K562 (cell line): ENCODE results near the gene SLC1A5. TPM values are rescaled to one million over a fixed set of nuclear protein-coding genes. Genes with fewer than 3 reads are reported as not detected.

Experiments
- ATAC-seq: fragments of 200-7000 bp; cut with Tn5 transposase; 3 replicates; pipeline ENCODE4 v1.9.1; 2020; ENCODE audit warnings: moderate library complexity
- BruUV-seq: library from RNA; stranded (reverse); fragments of 400-500 nt; replicated peaks from 2 replicates; lab custom pipeline; 2021; lab: Mats Ljungman, UMichigan
- CTCF ChIA-PET: fragments of 300-600 bp; formaldehyde crosslinking; extraction: SDS; loops from one replicate; lab custom pipeline; 2021; ENCODE audit warnings: low intra/inter-chr PET ratio; lab: Yijun Ruan, JAX
- POLR2A ChIA-PET: fragments of 300-600, 350-650 bp; sonication (Branson Sonifier 250); formaldehyde crosslinking; extraction: SDS; loops from one replicate; lab custom pipeline; 2021; ENCODE audit warnings: antibody characterized with exemption, inconsistent platforms; lab: Yijun Ruan, JAX
- DNase-seq, 4 experiments: peaks; one replicate each; pipeline versions ENCODE4 v3.0.0 to v3.0.0-alpha.2; 2011 to 2018; ENCODE audit warnings: low spot score in 3 of 4, mixed read lengths in 3 of 4; ENCODE audit errors: extremely low read depth in 1 of 4
- FAIRE-seq: peaks from 2 replicates; lab custom pipeline; 2011; peaks lifted over from hg19 to GRCh38; lab: Jason Lieb, UNC
- H2AFZ ChIP-seq: 2 replicates; pipeline ENCODE4 v1.6.0; 2011; ENCODE audit warnings: low read depth, low read length, control low read depth, inconsistent platforms
- H3K27ac ChIP-seq: fragments of 200-600 bp; 3 replicates; pipeline ENCODE4 v1.8.0; 2011; ENCODE audit warnings: low read depth, mild to moderate bottlenecking, control low read depth, inconsistent platforms, low read length, moderate library complexity, mixed read lengths; ENCODE audit errors: extremely low read depth
- H3K27me3 ChIP-seq, 2 experiments: fragments of 300-600 bp in 1 of 2; 2 replicates in 1 of 2; 3 replicates in 1 of 2; pipeline versions ENCODE4 v1.6.0 to v1.8.0; 2011; ENCODE audit warnings: inconsistent platforms in 2 of 2, low read length in 2 of 2, mild to moderate bottlenecking in 1 of 2, mixed read lengths in 1 of 2, moderate library complexity in 1 of 2; ENCODE audit not compliant: control insufficient read depth in 2 of 2, insufficient read depth in 2 of 2
- H3K36me3 ChIP-seq: fragments of 300-600 bp; 3 replicates; pipeline ENCODE4 v1.8.0; 2011; ENCODE audit warnings: mild to moderate bottlenecking, low read length, inconsistent platforms; ENCODE audit not compliant: control insufficient read depth, insufficient read depth
- H3K4me1 ChIP-seq, 2 experiments: fragments of 200-600 bp in 1 of 2; replicated peaks in 1 of 2; 2 replicates in 1 of 2; 3 replicates in 1 of 2; pipeline versions ENCODE4 v1.5.1 to v1.8.0; 2011; ENCODE audit warnings: inconsistent platforms in 2 of 2, low read length in 2 of 2, mild to moderate bottlenecking in 1 of 2, mixed read lengths in 1 of 2, moderate library complexity in 1 of 2; ENCODE audit not compliant: control insufficient read depth in 2 of 2, insufficient read depth in 2 of 2
- H3K4me2 ChIP-seq: 2 replicates; pipeline ENCODE4 v1.6.1; 2011; ENCODE audit warnings: low read length, control low read depth, inconsistent platforms, mixed read lengths; ENCODE audit not compliant: insufficient read depth
- H3K4me3 ChIP-seq: fragments of 200-600 bp; sonication (generic), shearing (Covaris generic); 2 replicates; pipeline ENCODE4 v1.5.1; 2016; ENCODE audit warnings: control low read depth, inconsistent platforms
- H3K79me2 ChIP-seq: fragments of 200-600 bp; 3 replicates; pipeline ENCODE4 v1.8.0; 2011; ENCODE audit warnings: low read length, inconsistent platforms; ENCODE audit not compliant: control insufficient read depth, insufficient read depth
- H3K9ac ChIP-seq, 2 experiments: 2 replicates each; pipeline versions ENCODE4 v1.6.0 to v1.6.1; 2011; ENCODE audit warnings: low read depth in 2 of 2, low read length in 2 of 2, control low read depth in 1 of 2, inconsistent platforms in 1 of 2, mild to moderate bottlenecking in 1 of 2, mixed read lengths in 1 of 2; ENCODE audit not compliant: insufficient read depth in 1 of 2
- H3K9me1 ChIP-seq: one replicate; pipeline ENCODE4 v1.6.0; 2011; ENCODE audit warnings: inconsistent platforms, mild to moderate bottlenecking, low read length, moderate library complexity; ENCODE audit not compliant: control insufficient read depth, insufficient read depth
- H3K9me3 ChIP-seq: replicated peaks from 2 replicates; pipeline ENCODE4 v1.5.1; 2011; ENCODE audit warnings: low read depth, low read length, inconsistent platforms; ENCODE audit not compliant: control insufficient read depth, insufficient read depth
- H4K20me1 ChIP-seq: replicated peaks from 2 replicates; pipeline ENCODE4 v1.6.1; 2011; ENCODE audit warnings: low read length, inconsistent platforms, mixed read lengths; ENCODE audit not compliant: control insufficient read depth, insufficient read depth
- CCAR2 ChIP-seq: fragments of 200-400 bp; formaldehyde crosslinking; IDR thresholded peaks from 2 replicates; pipeline ENCODE4 v1.6.1; 2017; ENCODE audit warnings: mild to moderate bottlenecking, low read depth, low read length
- L3MBTL2 ChIP-seq: fragments of 450-650 bp; IDR thresholded peaks from 2 replicates; pipeline ENCODE4 v1.6.1; 2016; ENCODE audit warnings: mild to moderate bottlenecking, moderate library complexity
- WGBS: fragments of 100-300 bp; shearing (Covaris generic); methylation state at CpG from one replicate; pipeline ENCODE4 v1.1.6; 2016; ENCODE audit warnings: low coverage, mixed read lengths; ENCODE audit not compliant: insufficient coverage; ENCODE audit errors: missing lambda C conversion rate; 5-methylcytosine and 5-hydroxymethylcytosine counted together
- in situ Hi-C: fragments of 300-500 bp; cut with MboI; formaldehyde crosslinking; loops from 4 replicates; pipeline ENCODE4 v1.15.0; 2018; ENCODE audit warnings: inconsistent platforms, mixed read lengths
- intact Hi-C: fragments of 100-400 bp; cut with micrococcal nuclease; formaldehyde crosslinking; loops from 2 replicates; pipeline ENCODE4 v1.14.2; 2022
- polyA plus RNA-seq, 8 experiments: library from polyadenylated mRNA; depleted of rRNA in 4 of 8; stranded (reverse) in 5 of 8; unstranded in 3 of 8; fragments of >200 nt; fragmentation: Nextera tagmentation in 2 of 8; fragmentation: Illumina TruSeq in 1 of 8; extraction: Ambion mirVana in 2 of 8; extraction: Trizol in 1 of 8; gene quantifications; 2 replicates each; pipeline versions ENCODE4 v1.2.1 to v1.2.3, GENCODE V29; 2011 to 2014; ENCODE audit warnings: inconsistent platforms in 1 of 8, missing spikeins in 1 of 8
- total RNA-seq, 7 experiments: library from RNA; depleted of rRNA in 6 of 7; stranded (reverse); fragments of >200 nt in 6 of 7; fragmentation: Illumina TruSeq in 2 of 7; extraction: Trizol in 2 of 7; gene quantifications; 2 replicates each; pipeline versions ENCODE4 v1.2.1 to v1.2.3, GENCODE V29; 2011 to 2021; ENCODE audit warnings: low replicate concordance in 1 of 7
- TF ChIP-seq, protein P1 (sequence below): fragments of 450-650 bp; IDR thresholded peaks from 2 replicates; pipeline ENCODE4 v1.6.1; 2017; ENCODE audit warnings: antibody characterized with exemption, mild to moderate bottlenecking
- TF ChIP-seq, protein P2 (sequence below), 2 experiments: IDR thresholded peaks; 2 replicates each; pipeline ENCODE4 v1.6.1; 2011; ENCODE audit warnings: borderline replicate concordance in 1 of 2, control low read depth in 1 of 2, low read depth in 1 of 2, low read length in 1 of 2, mild to moderate bottlenecking in 1 of 2, mixed read lengths in 1 of 2, moderate library complexity in 1 of 2; ENCODE audit not compliant: insufficient read depth in 1 of 2, insufficient read length in 1 of 2, poor library complexity in 1 of 2, severe bottlenecking in 1 of 2; ENCODE audit errors: extremely low read depth in 1 of 2
- TF ChIP-seq, protein P3 (sequence below), 2 experiments: fragments of 450-650 bp; conservative IDR thresholded peaks; 2 replicates each; pipeline ENCODE4 v1.6.1; 2017; ENCODE audit warnings: mild to moderate bottlenecking in 2 of 2, moderate library complexity in 2 of 2

SLC1A5 gene
- total and polyA plus RNA-seq, 9 of the 15 experiments (the other 6 are each of a cell fraction or from before 2014, with no cell fraction given): 31.2 to 417 (median 134) TPM

DNA sequence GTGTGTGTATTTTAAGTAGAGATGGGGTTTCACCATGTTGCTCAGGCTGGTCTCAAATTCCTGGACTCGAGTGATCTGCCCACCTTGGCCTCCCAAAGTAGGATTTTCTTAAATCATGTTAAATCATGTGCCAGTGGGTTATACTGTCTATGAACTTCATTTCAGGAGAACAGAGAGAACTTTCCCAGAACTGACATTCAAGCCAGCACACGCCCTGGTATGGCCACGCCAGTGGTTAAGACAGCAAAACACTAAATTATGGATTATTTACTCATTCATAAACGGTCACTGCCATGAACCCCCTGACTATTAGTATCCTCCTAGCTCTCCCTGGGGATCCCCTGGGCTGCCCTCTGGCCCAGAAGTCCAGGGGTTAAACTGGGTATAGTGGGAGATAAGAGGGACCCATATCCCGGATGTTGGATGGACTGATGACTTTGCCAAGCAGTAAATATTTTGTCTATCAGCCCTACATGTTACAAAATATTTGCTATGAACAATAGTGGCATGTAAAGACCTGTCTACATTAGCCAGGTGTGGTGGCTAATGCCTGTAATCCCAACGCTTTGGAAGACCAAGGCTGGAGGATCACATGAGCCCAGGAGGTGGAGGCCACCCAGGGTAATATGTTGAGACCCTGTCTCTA lies 26.0 kb downstream of the SLC1A5 start (continued):
- no peak for TF ChIP-seq CCAR2

DNA sequence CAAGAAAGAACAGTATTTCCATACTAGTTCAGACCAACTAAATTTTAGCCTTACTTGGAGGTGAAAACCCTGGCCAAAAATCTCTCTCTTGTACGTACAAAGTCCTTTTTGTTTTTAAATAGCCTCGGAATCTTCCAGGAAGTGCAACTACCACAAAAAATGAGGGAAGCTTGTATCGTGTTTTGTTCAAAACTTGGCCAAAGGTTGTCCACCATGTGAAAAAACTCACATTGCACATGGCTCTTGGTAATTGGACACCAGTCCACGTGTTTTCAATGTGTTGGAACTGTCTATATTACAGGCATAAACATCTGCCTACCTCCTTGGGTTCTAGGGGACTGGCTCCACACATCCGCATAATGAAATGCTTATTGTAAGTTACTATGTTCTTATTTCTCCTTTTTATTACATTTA lies 27.0 kb downstream of the SLC1A5 start:
- ChIA-PET CTCF (no interaction called here), POLR2A (interaction anchor here (1.5 kb wide), 1 partner anchor 24 kb away, joined by 4 read pairs; no protein-coding TSS in a partner anchor)
- in situ Hi-C loops (no loop called here), intact Hi-C loops (no loop called here)
- Histone ChIP-seq H2AFZ (peak overlapping the region; percentile 53; the same call in 1 of the 2 replicates), H3K27ac (no peak overlapping the region), H3K4me3 (no peak overlapping the region), H3K4me1 (peaks cover 2 to 12% of the 10 kb centered on the region in 2 experiments; a peak in 4 of 5 replicates), H3K9ac (no peak overlapping the region), H4K20me1 (no peaks in the 10 kb centered on the region), H3K27me3 (no peaks in the 10 kb centered on the region), H3K9me3 (no peaks in the 10 kb centered on the region), H3K36me3 (peaks cover 9% of the 10 kb centered on the region; the same call in 2 of the 3 replicates), H3K4me2 (no peak overlapping the region), H3K79me2 (no peaks in the 10 kb centered on the region), H3K9me1 (no peaks in the 10 kb centered on the region)
- ATAC-seq (no peak), FAIRE-seq (peak; percentile 79), DNase-seq (no peak)
- BruUV-seq: no TSS peak
- 60% methylated on average over 5 of the region's 5 CpGs for WGBS
- TF ChIP-seq, protein P1, sequence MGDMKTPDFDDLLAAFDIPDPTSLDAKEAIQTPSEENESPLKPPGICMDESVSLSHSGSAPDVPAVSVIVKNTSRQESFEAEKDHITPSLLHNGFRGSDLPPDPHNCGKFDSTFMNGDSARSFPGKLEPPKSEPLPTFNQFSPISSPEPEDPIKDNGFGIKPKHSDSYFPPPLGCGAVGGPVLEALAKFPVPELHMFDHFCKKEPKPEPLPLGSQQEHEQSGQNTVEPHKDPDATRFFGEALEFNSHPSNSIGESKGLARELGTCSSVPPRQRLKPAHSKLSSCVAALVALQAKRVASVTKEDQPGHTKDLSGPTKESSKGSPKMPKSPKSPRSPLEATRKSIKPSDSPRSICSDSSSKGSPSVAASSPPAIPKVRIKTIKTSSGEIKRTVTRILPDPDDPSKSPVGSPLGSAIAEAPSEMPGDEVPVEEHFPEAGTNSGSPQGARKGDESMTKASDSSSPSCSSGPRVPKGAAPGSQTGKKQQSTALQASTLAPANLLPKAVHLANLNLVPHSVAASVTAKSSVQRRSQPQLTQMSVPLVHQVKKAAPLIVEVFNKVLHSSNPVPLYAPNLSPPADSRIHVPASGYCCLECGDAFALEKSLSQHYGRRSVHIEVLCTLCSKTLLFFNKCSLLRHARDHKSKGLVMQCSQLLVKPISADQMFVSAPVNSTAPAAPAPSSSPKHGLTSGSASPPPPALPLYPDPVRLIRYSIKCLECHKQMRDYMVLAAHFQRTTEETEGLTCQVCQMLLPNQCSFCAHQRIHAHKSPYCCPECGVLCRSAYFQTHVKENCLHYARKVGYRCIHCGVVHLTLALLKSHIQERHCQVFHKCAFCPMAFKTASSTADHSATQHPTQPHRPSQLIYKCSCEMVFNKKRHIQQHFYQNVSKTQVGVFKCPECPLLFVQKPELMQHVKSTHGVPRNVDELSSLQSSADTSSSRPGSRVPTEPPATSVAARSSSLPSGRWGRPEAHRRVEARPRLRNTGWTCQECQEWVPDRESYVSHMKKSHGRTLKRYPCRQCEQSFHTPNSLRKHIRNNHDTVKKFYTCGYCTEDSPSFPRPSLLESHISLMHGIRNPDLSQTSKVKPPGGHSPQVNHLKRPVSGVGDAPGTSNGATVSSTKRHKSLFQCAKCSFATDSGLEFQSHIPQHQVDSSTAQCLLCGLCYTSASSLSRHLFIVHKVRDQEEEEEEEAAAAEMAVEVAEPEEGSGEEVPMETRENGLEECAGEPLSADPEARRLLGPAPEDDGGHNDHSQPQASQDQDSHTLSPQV: peak; percentile 64
- TF ChIP-seq L3MBTL2: peak; percentile 51; the same call in 1 of the 2 replicates
- TF ChIP-seq, protein P2, sequence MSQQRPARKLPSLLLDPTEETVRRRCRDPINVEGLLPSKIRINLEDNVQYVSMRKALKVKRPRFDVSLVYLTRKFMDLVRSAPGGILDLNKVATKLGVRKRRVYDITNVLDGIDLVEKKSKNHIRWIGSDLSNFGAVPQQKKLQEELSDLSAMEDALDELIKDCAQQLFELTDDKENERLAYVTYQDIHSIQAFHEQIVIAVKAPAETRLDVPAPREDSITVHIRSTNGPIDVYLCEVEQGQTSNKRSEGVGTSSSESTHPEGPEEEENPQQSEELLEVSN (IDR thresholded peaks at IDR 0.05; ENCODE audit: borderline replicate concordance in 1 of 2, extremely low read depth in 1 of 2, insufficient read depth in 1 of 2, insufficient read length in 1 of 2, low read depth in 1 of 2, low read length in 1 of 2, poor library complexity in 1 of 2, severe bottlenecking in 1 of 2): peak; percentile 17 to 33
- TF ChIP-seq, protein P3, sequence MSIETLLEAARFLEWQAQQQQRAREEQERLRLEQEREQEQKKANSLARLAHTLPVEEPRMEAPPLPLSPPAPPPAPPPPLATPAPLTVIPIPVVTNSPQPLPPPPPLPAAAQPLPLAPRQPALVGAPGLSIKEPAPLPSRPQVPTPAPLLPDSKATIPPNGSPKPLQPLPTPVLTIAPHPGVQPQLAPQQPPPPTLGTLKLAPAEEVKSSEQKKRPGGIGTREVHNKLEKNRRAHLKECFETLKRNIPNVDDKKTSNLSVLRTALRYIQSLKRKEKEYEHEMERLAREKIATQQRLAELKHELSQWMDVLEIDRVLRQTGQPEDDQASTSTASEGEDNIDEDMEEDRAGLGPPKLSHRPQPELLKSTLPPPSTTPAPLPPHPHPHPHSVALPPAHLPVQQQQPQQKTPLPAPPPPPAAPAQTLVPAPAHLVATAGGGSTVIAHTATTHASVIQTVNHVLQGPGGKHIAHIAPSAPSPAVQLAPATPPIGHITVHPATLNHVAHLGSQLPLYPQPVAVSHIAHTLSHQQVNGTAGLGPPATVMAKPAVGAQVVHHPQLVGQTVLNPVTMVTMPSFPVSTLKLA (conservative IDR thresholded peaks at IDR 0.05): peak; percentile 45 to 47; a peak in 1 of 4 replicates
